Coronary artery (tissue), 2 donors: ENCODE results near the gene CDK6.

Experiments
- DNase-seq: peaks from one replicate; pipeline ENCODE4 v3.0.0-alpha.2; 2017; ENCODE audit warnings: low spot score
- H3K27ac ChIP-seq, 2 donors: fragments of 200-600 bp; sonication (generic); one replicate each; pipeline ENCODE4 v1.5.1; 2016 to 2019
- H3K4me3 ChIP-seq: fragments of 200-600 bp; sonication (generic); 2 replicates; pipeline ENCODE4 v1.5.1; 2016; ENCODE audit warnings: mild to moderate bottlenecking, moderate library complexity
- TF ChIP-seq, protein P1 (sequence below): fragments of 200-600 bp; sonication (generic); IDR thresholded peaks from one replicate; pipeline ENCODE4 v1.5.1; 2019; ENCODE audit warnings: antibody characterized with exemption

Gene CDK6

DNA sequence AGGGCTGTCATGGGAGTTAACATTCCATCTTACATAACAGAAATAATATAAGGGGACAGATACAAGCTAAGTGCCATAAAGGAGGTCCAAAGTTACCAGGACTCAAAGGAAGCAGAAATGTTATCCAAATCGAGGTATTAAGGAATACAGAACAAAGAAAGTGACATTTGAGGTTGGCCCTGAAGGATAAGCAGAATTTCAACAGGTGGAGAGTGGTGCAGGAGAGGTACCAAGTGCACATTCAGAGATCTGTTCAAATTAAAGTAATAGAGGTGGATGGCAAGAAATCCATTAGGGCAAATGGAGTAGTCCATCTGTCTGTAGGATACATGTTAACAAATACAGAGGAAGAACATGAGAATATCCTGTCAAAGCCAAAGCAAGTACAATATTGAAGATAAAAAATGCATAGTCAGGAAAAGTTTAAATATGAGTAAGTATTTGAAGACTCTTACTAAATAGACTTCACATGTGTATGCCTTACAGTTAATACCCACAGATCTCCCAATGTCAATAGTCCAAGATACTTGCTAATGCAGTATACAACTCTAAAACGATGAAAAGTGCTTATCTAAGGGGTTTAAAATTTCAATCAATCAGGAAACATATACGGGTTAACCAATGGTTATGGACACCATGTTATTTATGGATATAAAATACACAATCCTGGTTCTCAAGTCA lies 10.0 kb downstream of the CDK6 start:
- DNase-seq, result no peak
- Histone ChIP-seq H3K4me3 (no peak overlapping the region), H3K27ac (no peak overlapping the region)
- TF ChIP-seq, protein P1, sequence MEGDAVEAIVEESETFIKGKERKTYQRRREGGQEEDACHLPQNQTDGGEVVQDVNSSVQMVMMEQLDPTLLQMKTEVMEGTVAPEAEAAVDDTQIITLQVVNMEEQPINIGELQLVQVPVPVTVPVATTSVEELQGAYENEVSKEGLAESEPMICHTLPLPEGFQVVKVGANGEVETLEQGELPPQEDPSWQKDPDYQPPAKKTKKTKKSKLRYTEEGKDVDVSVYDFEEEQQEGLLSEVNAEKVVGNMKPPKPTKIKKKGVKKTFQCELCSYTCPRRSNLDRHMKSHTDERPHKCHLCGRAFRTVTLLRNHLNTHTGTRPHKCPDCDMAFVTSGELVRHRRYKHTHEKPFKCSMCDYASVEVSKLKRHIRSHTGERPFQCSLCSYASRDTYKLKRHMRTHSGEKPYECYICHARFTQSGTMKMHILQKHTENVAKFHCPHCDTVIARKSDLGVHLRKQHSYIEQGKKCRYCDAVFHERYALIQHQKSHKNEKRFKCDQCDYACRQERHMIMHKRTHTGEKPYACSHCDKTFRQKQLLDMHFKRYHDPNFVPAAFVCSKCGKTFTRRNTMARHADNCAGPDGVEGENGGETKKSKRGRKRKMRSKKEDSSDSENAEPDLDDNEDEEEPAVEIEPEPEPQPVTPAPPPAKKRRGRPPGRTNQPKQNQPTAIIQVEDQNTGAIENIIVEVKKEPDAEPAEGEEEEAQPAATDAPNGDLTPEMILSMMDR, result no peak

DNA sequence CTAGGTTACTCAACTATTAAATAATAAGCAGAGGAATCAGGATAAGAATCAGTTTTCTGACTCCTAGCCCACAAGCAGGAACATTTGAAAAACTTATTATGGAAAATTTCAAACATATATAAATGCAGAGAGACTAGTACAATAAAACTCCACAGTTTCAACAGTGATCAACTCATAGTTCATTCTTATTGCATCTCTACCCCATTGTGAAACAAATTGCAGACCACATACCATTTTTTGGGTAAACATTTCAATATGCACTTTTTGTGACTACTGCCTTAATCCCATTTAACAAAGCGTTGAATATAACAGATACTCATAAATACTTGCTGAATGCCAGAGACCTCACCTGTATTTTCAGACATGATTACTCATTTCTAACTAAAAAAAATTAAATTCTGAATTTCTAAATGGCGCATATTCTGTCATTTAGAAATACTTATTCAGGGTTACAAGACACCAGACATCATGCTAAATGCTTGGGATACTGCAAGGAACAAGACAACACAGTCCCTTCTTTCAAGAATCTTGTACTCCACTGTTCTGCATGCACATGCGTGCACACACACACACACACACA lies 11.4 kb downstream of the CDK6 start:
- TF ChIP-seq, protein P1, result no peak
- H3K27ac ChIP-seq, result no peak overlapping the region

DNA sequence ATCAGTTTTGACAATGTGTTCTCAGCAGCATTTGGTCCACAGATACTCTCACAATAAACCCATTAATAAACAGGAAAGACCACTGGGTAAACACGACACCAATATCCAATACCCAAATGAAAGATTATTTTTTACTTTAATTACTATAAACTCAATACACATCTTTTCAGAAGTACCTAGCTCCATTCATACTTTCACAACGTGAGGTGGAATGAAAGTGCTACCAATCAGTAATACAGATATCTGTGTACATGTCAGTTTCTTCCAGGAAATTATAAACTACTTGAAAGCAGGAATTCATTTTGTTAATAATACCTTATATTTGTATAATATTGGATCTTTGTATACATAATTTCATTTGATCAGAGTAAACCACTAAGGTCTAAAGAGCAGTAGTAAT lies 11.9 kb downstream of the CDK6 start:
- Histone ChIP-seq H3K4me3 (no peak overlapping the region), H3K27ac (no peak overlapping the region)
- TF ChIP-seq, protein P1, result no peak
- DNase-seq, result no peak

More for the DNA sequence above, 11.4 kb downstream of the CDK6 start:
- H3K4me3 ChIP-seq, result no peak overlapping the region
- DNase-seq, result no peak

DNA sequence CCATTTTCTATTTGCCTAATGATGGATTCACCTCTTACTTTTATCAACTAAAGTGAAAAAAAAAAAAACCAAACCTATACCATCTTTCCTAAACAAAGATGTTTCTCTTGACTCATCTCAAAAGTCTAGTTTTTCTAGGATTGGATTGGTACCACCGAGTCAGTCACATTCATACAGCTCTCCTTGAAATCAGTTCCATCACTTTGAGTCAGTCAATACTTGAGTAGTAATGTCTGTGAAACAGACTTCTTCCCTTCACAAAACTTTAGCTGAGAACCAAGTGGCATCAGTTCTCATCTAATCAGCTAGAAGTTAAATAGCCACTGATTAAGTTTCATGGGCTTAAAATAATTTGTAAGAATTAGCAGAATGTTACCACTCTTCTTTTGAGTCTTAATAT lies 13.3 kb downstream of the CDK6 start:
- Histone ChIP-seq H3K4me3 (no peak overlapping the region), H3K27ac (no peak overlapping the region)
- TF ChIP-seq, protein P1, result no peak
- no peak for DNase-seq

DNA sequence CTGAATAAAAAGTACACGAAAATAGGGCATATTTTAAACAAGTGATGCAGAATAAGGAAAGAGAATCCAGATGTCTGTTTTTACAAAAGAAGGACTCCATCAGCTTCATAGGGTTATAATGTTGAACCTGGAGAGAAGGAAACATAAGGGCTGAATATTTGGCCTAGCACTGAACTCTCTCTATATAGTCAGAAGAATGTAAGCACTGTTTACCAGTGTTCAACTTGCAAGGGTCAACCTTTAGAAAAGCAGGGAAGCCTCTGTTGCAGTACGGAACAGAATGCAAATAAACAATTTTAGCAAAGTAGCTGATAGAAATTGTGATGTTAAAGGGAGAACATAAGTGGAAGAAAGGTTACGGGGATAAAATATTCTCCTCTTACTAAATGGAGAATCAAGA lies 16.2 kb downstream of the CDK6 start:
- no peak for DNase-seq
- no peak overlapping the region for H3K27ac ChIP-seq
- TF ChIP-seq, protein P1, result no peak
- H3K4me3 ChIP-seq, result no peak overlapping the region

DNA sequence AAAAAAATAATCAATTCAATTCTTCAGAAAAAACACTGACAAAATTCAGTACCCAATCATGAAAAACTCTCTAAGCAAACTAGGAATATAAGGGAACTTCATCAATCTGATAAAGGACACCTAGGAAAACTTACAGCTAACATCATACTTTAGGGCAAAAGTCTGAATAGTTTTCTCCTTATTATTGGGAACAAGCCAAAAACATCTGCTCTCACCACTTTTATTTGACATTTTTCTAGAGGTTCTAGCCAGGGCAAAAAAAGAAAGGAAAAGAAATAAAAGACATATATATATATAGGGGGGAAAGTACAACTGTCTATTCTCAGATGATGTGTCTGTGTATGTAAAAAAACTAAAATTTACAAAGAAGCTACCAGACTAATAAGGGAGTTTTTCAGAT lies 19.0 kb downstream of the CDK6 start:
- H3K27ac ChIP-seq, result no peak overlapping the region
- TF ChIP-seq, protein P1, result no peak
- no peak for DNase-seq
- no peak overlapping the region for H3K4me3 ChIP-seq

DNA sequence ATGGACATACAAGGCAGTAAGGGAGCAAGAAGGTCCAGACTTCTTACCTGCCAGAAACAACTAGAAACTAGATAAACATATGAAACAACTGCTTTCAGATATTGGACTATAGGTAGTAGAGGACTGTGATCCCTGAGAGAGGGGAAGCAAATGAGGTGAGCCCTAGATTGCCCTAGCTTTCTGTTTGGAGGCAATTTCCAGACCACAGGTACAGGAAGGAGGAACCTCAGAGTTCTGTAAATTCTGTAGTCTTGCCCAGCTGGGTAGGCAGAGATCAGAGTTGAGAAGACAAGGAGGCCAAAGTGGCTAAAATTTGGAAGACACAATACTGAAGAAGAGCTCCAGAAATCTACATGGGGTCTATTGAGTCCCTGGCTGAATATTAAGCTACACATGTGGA lies 21.0 kb downstream of the CDK6 start:
- TF ChIP-seq, protein P1, result no peak
- DNase-seq, result no peak
- Histone ChIP-seq H3K27ac (no peak overlapping the region), H3K4me3 (no peak overlapping the region)
